Gastrocnemius medialis (tissue), 4 donors: ENCODE results near the gene MTHFSD. TPM values are rescaled to one million over a fixed set of nuclear protein-coding genes. Genes with fewer than 3 reads are reported as not detected.

Source experiments
- ATAC-seq, 2 donors: fragments of 150-250 bp; one replicate each; pipeline ENCODE4 v1.9.1; 2016
- DNase-seq, 2 donors: peaks; one replicate each; pipeline ENCODE4 v3.0.0-alpha.2; 2019
- H3K27ac ChIP-seq, 4 donors: fragments of 200-600 bp; sonication (generic); 1 replicate in 1 of 4; 2 replicates in 3 of 4; pipeline ENCODE4 v1.5.1; 2016 to 2018; ENCODE audit warnings: mild to moderate bottlenecking in 2 of 4, moderate library complexity in 1 of 4
- H3K27me3 ChIP-seq, 3 donors: fragments of 200-600 bp; sonication (generic) in 2 of 3; 1 replicate in 1 of 3; 2 replicates in 2 of 3; pipeline versions ENCODE4 v1.5.1 to v1.6.0; 2016 to 2019; ENCODE audit warnings: mild to moderate bottlenecking in 1 of 3, moderate library complexity in 1 of 3
- H3K36me3 ChIP-seq, 2 donors: fragments of 200-600 bp; sonication (generic) in 1 of 2; one replicate each; pipeline ENCODE4 v1.5.1; 2017 to 2018
- H3K4me1 ChIP-seq, 2 donors: fragments of 200-600 bp; sonication (generic) in 1 of 2; one replicate each; pipeline ENCODE4 v1.5.1; 2016 to 2017; ENCODE audit warnings: mild to moderate bottlenecking in 2 of 2
- H3K4me3 ChIP-seq, 4 donors: fragments of 200-600 bp; sonication (generic) in 3 of 4; 1 replicate in 1 of 4; 2 replicates in 3 of 4; pipeline ENCODE4 v1.5.1; 2016 to 2019; ENCODE audit warnings: mild to moderate bottlenecking in 2 of 4
- H3K9me3 ChIP-seq, 3 donors: fragments of 200-600 bp; sonication (generic) in 2 of 3; 1 replicate in 1 of 3; 2 replicates in 2 of 3; pipeline ENCODE4 v1.5.1; 2016 to 2019
- CTCF ChIP-seq, 5 experiments: fragments of 450-650 bp in 3 of 5; fragments of 200-600 bp in 2 of 5; sonication (generic) in 2 of 5; IDR thresholded peaks in 4 of 5; conservative IDR thresholded peaks in 1 of 5; 1 replicate in 4 of 5; 2 replicates in 1 of 5; pipeline ENCODE4 v1.5.1; 2016 to 2019; ENCODE audit warnings: antibody characterized with exemption in 5 of 5, mild to moderate bottlenecking in 3 of 5, moderate library complexity in 3 of 5
- POLR2A ChIP-seq, 2 donors: fragments of 450-650 bp; IDR thresholded peaks; one replicate each; pipeline ENCODE4 v1.6.1; 2017; ENCODE audit warnings: antibody characterized with exemption in 2 of 2, mild to moderate bottlenecking in 2 of 2, moderate library complexity in 2 of 2
- in situ Hi-C, 4 donors: fragments of 200-750 bp; cut with MboI; loops; one replicate each; pipeline versions ENCODE4 v1.15.0 to v1.8.0; 2017; ENCODE audit warnings: low sequenced_read_pairs in 4 of 4
- intact Hi-C: fragments of 100-400 bp; cut with DNase I; formaldehyde crosslinking; loops from one replicate; pipeline ENCODE4 v1.15.1; 2023; ENCODE audit warnings: low total_unique reads
- total RNA-seq, 4 donors: library from RNA; depleted of rRNA; stranded (reverse); fragments of >200 nt; gene quantifications; one replicate each; pipeline versions ENCODE4 v1.1.0 to v1.2.3, GENCODE V29; 2016

MTHFSD gene
- total RNA-seq, 4 donors from 2014 or later: 10.9 to 31.2 (median 16.0) TPM

GRCh38 chr16:86580063-86580790 is 25.2 kb upstream of the MTHFSD start:
- Histone ChIP-seq H3K9me3 (no peaks in the 10 kb centered on the region), H3K27me3 (peaks cover 33 to 35% (median 35%) of the 10 kb centered on the region in 3 donors), H3K36me3 (no peaks in the 10 kb centered on the region), H3K27ac (peak overlapping the region in 1 of 4 donors; percentile 78), H3K4me1 (peaks cover under 1 to 4% of the 10 kb centered on the region in 2 donors), H3K4me3 (peak overlapping the region in 1 of 4 donors; percentile 40)
- intact Hi-C loops: no loop called here
- in situ Hi-C loops: loop anchor here in 3 of 4 donors (10.0 to 25.0 kb wide), 2 partner anchors 175 to 182 kb away; no protein-coding TSS in a partner anchor
- DNase-seq: no peak
- no peak for TF ChIP-seq CTCF (IDR thresholded peaks at IDR 0.05 in 4 of 5, conservative IDR thresholded peaks at IDR 0.05 in 1 of 5)
- TF ChIP-seq POLR2A (IDR thresholded peaks at IDR 0.05): no peak
- no peak for ATAC-seq

GRCh38 chr16:86579268-86580062 is 24.4 kb upstream of the MTHFSD start:
- Histone ChIP-seq H3K27me3 (peaks cover 33 to 35% (median 35%) of the 10 kb centered on the region in 3 donors), H3K4me1 (peaks cover 0 to 4% of the 10 kb centered on the region in 2 donors), H3K36me3 (no peaks in the 10 kb centered on the region), H3K27ac (peak overlapping the region; percentile 23 to 78 (median 61)), H3K9me3 (no peaks in the 10 kb centered on the region), H3K4me3 (peak overlapping the region; percentile 23 to 54 (median 40))
- in situ Hi-C loops (loop anchor here in 3 of 4 donors (10.0 to 25.0 kb wide), 2 partner anchors 175 to 183 kb away; no protein-coding TSS in a partner anchor), intact Hi-C loops (loop anchor here (5.0 kb wide), 3 partner anchors 83 to 288 kb away; no protein-coding TSS in a partner anchor)
- TF ChIP-seq POLR2A (IDR thresholded peaks at IDR 0.05) (no peak), CTCF (IDR thresholded peaks at IDR 0.05 in 4 of 5, conservative IDR thresholded peaks at IDR 0.05 in 1 of 5) (no peak)
- ATAC-seq (no peak), DNase-seq (no peak)

- no peak for ATAC-seq
- intact Hi-C loops: loop anchor here (5.0 kb wide), 3 partner anchors 84 to 289 kb away; no protein-coding TSS in a partner anchor
- TF ChIP-seq CTCF (IDR thresholded peaks at IDR 0.05 in 4 of 5, conservative IDR thresholded peaks at IDR 0.05 in 1 of 5) (no peak), POLR2A (IDR thresholded peaks at IDR 0.05) (no peak)
- H3K27ac ChIP-seq: peak overlapping the region; percentile 54 to 78 (median 70)
- H3K27me3 ChIP-seq: peaks cover 35 to 36% (median 36%) of the 10 kb centered on the region in 3 donors
- peak overlapping the region; percentile 32 to 54 (median 40) for H3K4me3 ChIP-seq
- in situ Hi-C loops: loop anchor here in 2 of 4 donors (25.0 kb wide), 1 partner anchor 184 kb away; no protein-coding TSS in a partner anchor
- peaks cover 0 to 4% of the 10 kb centered on the region in 2 donors for H3K4me1 ChIP-seq
- H3K9me3 ChIP-seq: no peaks in the 10 kb centered on the region
- H3K36me3 ChIP-seq: no peaks in the 10 kb centered on the region
- no peak for DNase-seq
Measured at GRCh38 chr16:86578611-86579267, 23.7 kb upstream of the MTHFSD start.

GRCh38 chr16:86578061-86578599 is 23.1 kb upstream of the MTHFSD start, which contains the start of gene FOXL1:
FOXL1 (plus strand) TSS chr16:86578549; CDS start chr16:86578724, 175 bp downstream.
- H3K27me3 ChIP-seq: peaks cover 38 to 42% (median 40%) of the 10 kb centered on the region in 3 donors

More at GRCh38 chr16:86578061-86578599, 23.1 kb upstream of the MTHFSD start, which contains the start of gene FOXL1:
- in situ Hi-C loops: loop anchor here in 2 of 4 donors (25.0 kb wide), 1 partner anchor 184 kb away; no protein-coding TSS in a partner anchor
- TF ChIP-seq POLR2A (IDR thresholded peaks at IDR 0.05): no peak
- no peak for TF ChIP-seq CTCF (IDR thresholded peaks at IDR 0.05 in 4 of 5, conservative IDR thresholded peaks at IDR 0.05 in 1 of 5)
- DNase-seq (no peak), ATAC-seq (no peak)
- Histone ChIP-seq H3K4me1 (peaks cover 0 to 4% of the 10 kb centered on the region in 2 donors), H3K27ac (peak within 1 kb of the TSS; percentile 68 to 78 (median 72)), H3K4me3 (peak within 1 kb of the TSS; percentile 32 to 54 (median 40)), H3K9me3 (no peaks in the 10 kb centered on the region), H3K36me3 (no peaks in the 10 kb centered on the region)
- intact Hi-C loops: loop anchor here (5.0 kb wide), 3 partner anchors 84 to 289 kb away; no protein-coding TSS in a partner anchor
